OCI-LY1 (cell line): Measurements from ENCODE around the gene IL12RB1.

Source experiments
- H2AFZ ChIP-seq: fragments of 200-600 bp; sonication (generic), shearing (Covaris generic); 2 replicates; pipeline ENCODE4 v1.6.0; 2014; ENCODE audit warnings: antibody characterized with exemption, mild to moderate bottlenecking, low read length
- H3F3A ChIP-seq: fragments of 200-600 bp; sonication (generic), shearing (Covaris generic); 2 replicates; pipeline ENCODE4 v1.6.0; 2014; ENCODE audit warnings: mild to moderate bottlenecking, antibody characterized with exemption, low read length, moderate library complexity; ENCODE audit not compliant: insufficient read depth
- H3K27ac ChIP-seq: fragments of 200-600 bp; sonication (generic); 2 replicates; pipeline ENCODE4 v1.5.1; 2014; ENCODE audit warnings: low read length, mixed run types, mild to moderate bottlenecking, low read depth; ENCODE audit not compliant: poor library complexity, severe bottlenecking
- H3K27me3 ChIP-seq: fragments of 200-600 bp; sonication (generic); 2 replicates; pipeline ENCODE4 v1.6.0; 2014; ENCODE audit warnings: antibody characterized with exemption, mild to moderate bottlenecking, low read length, moderate library complexity; ENCODE audit not compliant: insufficient read depth
- H3K36me3 ChIP-seq: fragments of 200-600 bp; sonication (generic); 2 replicates; pipeline ENCODE4 v1.6.1; 2014; ENCODE audit warnings: mild to moderate bottlenecking, antibody characterized with exemption, low read length, moderate library complexity, mixed read lengths; ENCODE audit not compliant: insufficient read depth
- H3K4me1 ChIP-seq: fragments of 200-600 bp; sonication (generic); 2 replicates; pipeline ENCODE4 v1.5.1; 2014; ENCODE audit warnings: mild to moderate bottlenecking, low read length, moderate library complexity; ENCODE audit not compliant: insufficient read depth, severe bottlenecking
- H3K4me2 ChIP-seq: fragments of 200-600 bp; sonication (generic), shearing (Covaris generic); 2 replicates; pipeline ENCODE4 v1.6.1; 2014; ENCODE audit warnings: low read length
- H3K4me3 ChIP-seq: fragments of 200-600 bp; sonication (generic); 2 replicates; pipeline ENCODE4 v1.5.1; 2014; ENCODE audit warnings: low read length, low read depth, mild to moderate bottlenecking, mixed read lengths; ENCODE audit not compliant: poor library complexity, severe bottlenecking
- H3K79me2 ChIP-seq: fragments of 200-600 bp; shearing (Covaris generic); 2 replicates; pipeline ENCODE4 v1.6.1; 2016; ENCODE audit warnings: mixed run types, low read length, mixed read lengths; ENCODE audit not compliant: insufficient read depth
- H3K9ac ChIP-seq: fragments of 200-600 bp; sonication (generic), shearing (Covaris generic); 2 replicates; pipeline ENCODE4 v1.6.1; 2014; ENCODE audit warnings: mild to moderate bottlenecking, low read length, mixed read lengths
- H3K9me2 ChIP-seq: fragments of 200-600 bp; sonication (generic), shearing (Covaris generic); 2 replicates; pipeline ENCODE4 v1.6.1; 2014; ENCODE audit warnings: low read depth, mild to moderate bottlenecking, low read length, mixed read lengths
- H3K9me3 ChIP-seq: fragments of 200-600 bp; shearing (Covaris generic); 2 replicates; pipeline ENCODE4 v1.6.1; 2014; ENCODE audit warnings: low read length, mixed read lengths
- H4K20me1 ChIP-seq: fragments of 200-600 bp; sonication (generic), shearing (Covaris generic); 2 replicates; pipeline ENCODE4 v1.6.0; 2016; ENCODE audit warnings: mild to moderate bottlenecking, low read length; ENCODE audit not compliant: insufficient read depth
- EZH2 ChIP-seq: fragments of 200-600 bp; sonication (generic), shearing (Covaris generic); IDR thresholded peaks from 2 replicates; pipeline ENCODE4 v1.8.0; 2017; ENCODE audit warnings: borderline replicate concordance, mixed run types, mild to moderate bottlenecking, antibody characterized with exemption, low read length, moderate library complexity, mixed read lengths
- TF ChIP-seq, protein P1 (sequence below): fragments of 200-600 bp; sonication (generic), shearing (Covaris generic); IDR thresholded peaks from 2 replicates; pipeline ENCODE4 v1.5.1; 2017; ENCODE audit warnings: mild to moderate bottlenecking, antibody characterized with exemption, low read length, moderate library complexity, mixed read lengths

IL12RB1 gene

DNA sequence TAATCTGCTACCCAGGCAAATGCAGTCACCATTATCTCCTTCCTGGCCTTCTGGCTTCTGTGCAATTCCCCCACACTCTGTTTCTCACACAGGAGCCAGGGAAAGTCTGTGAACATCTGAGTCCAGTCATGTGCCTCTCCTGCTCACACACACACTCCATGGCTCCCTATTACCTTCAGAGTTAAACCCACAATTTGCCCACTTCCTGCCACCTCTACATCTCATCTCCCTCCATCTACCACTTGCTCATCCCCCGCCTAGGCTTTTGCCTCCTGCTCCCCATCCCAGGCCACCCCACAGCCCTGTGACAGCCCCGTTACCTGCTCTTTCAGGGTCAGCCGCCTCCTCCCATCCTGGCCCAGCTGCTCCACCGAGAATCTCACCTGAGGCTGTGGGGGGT is 13.5 kb downstream of the IL12RB1 start:
- Histone ChIP-seq H3K27me3 (no peaks in the 10 kb centered on the region), H3K4me2 (no peak overlapping the region), H3K4me3 (no peak overlapping the region), H3K27ac (no peak overlapping the region), H3K9me2 (no peaks in the 10 kb centered on the region), H3K9me3 (no peaks in the 10 kb centered on the region), H3K79me2 (no peaks in the 10 kb centered on the region), H2AFZ (no peak overlapping the region), H3K4me1 (no peaks in the 10 kb centered on the region), H3K9ac (no peak overlapping the region), H3K36me3 (peaks cover 3% of the 10 kb centered on the region; the same call in 1 of the 2 replicates), H4K20me1 (no peaks in the 10 kb centered on the region), H3F3A (no peaks in the 10 kb centered on the region)
- no peak for TF ChIP-seq EZH2
- TF ChIP-seq, protein P1, sequence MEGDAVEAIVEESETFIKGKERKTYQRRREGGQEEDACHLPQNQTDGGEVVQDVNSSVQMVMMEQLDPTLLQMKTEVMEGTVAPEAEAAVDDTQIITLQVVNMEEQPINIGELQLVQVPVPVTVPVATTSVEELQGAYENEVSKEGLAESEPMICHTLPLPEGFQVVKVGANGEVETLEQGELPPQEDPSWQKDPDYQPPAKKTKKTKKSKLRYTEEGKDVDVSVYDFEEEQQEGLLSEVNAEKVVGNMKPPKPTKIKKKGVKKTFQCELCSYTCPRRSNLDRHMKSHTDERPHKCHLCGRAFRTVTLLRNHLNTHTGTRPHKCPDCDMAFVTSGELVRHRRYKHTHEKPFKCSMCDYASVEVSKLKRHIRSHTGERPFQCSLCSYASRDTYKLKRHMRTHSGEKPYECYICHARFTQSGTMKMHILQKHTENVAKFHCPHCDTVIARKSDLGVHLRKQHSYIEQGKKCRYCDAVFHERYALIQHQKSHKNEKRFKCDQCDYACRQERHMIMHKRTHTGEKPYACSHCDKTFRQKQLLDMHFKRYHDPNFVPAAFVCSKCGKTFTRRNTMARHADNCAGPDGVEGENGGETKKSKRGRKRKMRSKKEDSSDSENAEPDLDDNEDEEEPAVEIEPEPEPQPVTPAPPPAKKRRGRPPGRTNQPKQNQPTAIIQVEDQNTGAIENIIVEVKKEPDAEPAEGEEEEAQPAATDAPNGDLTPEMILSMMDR = no peak

DNA sequence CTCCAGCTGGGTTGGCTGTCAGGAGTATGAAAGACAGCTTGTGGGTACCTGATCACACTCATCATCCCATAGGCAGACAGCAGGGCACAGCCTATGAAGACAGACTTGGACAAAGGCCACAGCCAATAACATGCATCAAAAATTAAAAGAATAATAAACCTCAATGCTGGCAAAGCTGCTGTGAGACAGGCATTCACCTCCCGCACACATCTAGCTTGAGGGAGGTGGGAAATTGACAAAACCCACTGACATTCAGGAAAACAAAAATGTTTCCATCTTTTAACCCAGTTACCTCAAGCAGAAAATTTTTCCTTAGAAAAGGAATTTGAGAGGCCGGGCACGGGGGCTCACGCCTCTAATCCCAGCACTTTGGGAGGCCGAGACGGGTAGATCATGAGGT is 14.4 kb downstream of the IL12RB1 start:
- peaks cover 3% of the 10 kb centered on the region; the same call in 1 of the 2 replicates for H3K36me3 ChIP-seq
- no peak overlapping the region for H2AFZ ChIP-seq
- H3F3A ChIP-seq = no peaks in the 10 kb centered on the region
- H3K4me2 ChIP-seq = no peak overlapping the region
- no peaks in the 10 kb centered on the region for H4K20me1 ChIP-seq
- no peaks in the 10 kb centered on the region for H3K79me2 ChIP-seq
- no peak for TF ChIP-seq EZH2
- TF ChIP-seq, protein P1 = no peak
- no peak overlapping the region for H3K4me3 ChIP-seq
- no peak overlapping the region for H3K9ac ChIP-seq
- no peaks in the 10 kb centered on the region for H3K27me3 ChIP-seq
- H3K27ac ChIP-seq = no peak overlapping the region
- H3K4me1 ChIP-seq = no peaks in the 10 kb centered on the region
- no peaks in the 10 kb centered on the region for H3K9me2 ChIP-seq
- H3K9me3 ChIP-seq = no peaks in the 10 kb centered on the region

DNA sequence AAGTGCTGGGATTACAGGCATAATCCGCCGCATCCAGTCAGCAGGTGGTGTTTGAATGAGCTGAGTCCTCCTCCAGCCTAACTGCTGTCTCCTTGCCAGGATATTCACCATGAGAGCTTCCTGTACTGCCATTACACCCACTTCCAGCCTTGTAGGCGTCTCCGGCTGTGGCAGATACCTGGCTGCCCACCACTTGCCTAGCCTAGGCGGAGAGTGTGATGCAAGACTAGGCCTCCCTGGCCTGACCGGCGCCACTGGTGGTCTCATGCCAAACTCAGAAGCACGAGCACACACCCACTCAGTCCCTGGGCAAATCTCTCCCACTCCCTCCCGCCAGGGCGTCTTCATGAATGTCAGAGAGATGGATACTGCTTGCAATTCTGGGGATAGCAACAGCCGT is 16.6 kb downstream of the IL12RB1 start:
- Histone ChIP-seq H3K36me3 (peaks cover 3% of the 10 kb centered on the region; the same call in 1 of the 2 replicates), H3K9me3 (no peaks in the 10 kb centered on the region), H3K9ac (no peak overlapping the region), H3K4me1 (no peaks in the 10 kb centered on the region), H4K20me1 (no peaks in the 10 kb centered on the region), H3K79me2 (no peaks in the 10 kb centered on the region), H2AFZ (no peak overlapping the region), H3K4me3 (no peak overlapping the region), H3K9me2 (no peaks in the 10 kb centered on the region), H3K27ac (no peak overlapping the region), H3K27me3 (no peaks in the 10 kb centered on the region), H3K4me2 (no peak overlapping the region), H3F3A (no peaks in the 10 kb centered on the region)
- TF ChIP-seq EZH2 = no peak
- TF ChIP-seq, protein P1 = no peak
